ENCODE results near the gene ZBTB8B.

ZBTB8B gene

DNA sequence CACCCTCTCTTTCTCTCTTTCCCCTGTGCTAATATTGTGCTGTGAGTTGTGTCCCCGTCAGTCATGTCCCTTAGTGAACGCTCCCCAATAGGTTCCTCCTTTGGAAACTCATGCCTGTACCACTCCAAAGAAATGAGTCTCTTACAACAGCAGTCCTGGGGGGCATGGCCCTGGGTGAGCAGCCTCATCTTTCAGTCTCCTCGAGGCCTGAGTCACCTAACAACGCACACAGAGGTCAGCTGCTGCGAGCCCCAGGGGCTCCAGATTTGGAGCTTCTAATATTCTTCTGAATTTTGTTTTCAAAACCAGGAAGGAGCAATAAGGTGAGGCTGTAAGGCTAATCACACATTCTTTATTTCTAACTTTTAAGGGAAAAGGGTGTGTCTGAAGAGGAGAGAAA, 43.9 kb downstream of the ZBTB8B start:
- no peak for DNase-seq (ENCODE audit: low read depth)

DNA sequence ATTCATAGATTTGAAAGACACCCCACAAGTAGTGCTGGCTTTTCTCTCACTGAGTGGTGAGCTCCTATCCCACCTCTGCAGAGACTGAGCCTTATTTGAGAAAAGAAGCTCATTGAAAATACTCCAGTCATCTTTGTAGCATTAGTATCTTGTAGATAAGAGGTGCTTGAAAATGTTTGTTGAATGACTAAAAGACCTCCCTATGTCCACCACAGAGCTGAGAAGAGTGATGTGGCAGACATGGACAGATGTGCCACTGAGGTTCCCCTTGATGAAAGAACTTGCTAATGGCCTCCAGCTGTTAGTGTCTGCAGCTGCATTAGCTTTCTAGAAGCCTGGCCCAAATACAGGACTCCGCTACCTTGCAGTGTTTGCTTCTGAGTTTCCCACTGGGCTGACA, 45.1 kb downstream of the ZBTB8B start:
- no peak for DNase-seq (ENCODE audit: low read depth)

Measured in activated T-cell treated with anti-CD3 and anti-CD28 coated beads for 24 hours (primary cell).